ENCODE measurements around the gene FOXP4. TPM values are rescaled to one million over a fixed set of nuclear protein-coding genes. Genes with fewer than 3 reads are reported as not detected.

FOXP4 gene
- total RNA-seq, 1 experiment from 2014 or later: 32.3 TPM

GRCh38 chr6:41622206-41622988 lies 76.2 kb downstream of the FOXP4 start (continued):
- no peak for TF ChIP-seq REST (IDR thresholded peaks at IDR 0.05; ENCODE audit: low read depth)
- TF ChIP-seq EZH2phosphoT487 (IDR thresholded peaks at IDR 0.05; ENCODE audit: borderline replicate concordance): no peak
- no peak for TF ChIP-seq ZBTB33 (IDR thresholded peaks at IDR 0.05; ENCODE audit: extremely low read depth, insufficient replicate concordance, low read length)
- TF ChIP-seq ZFX (IDR thresholded peaks at IDR 0.05): no peak
- no peak for TF ChIP-seq SP1 (IDR thresholded peaks at IDR 0.05; ENCODE audit: low read depth)

- no peak overlapping the region for H3K27ac ChIP-seq (ENCODE audit: low read depth, low read length)
- no peaks in the 10 kb centered on the region for H3K79me2 ChIP-seq (ENCODE audit: insufficient read depth, low read length)
- H2AFZ ChIP-seq (ENCODE audit: low read depth, low read length, poor library complexity, severe bottlenecking): no peak overlapping the region
- H3K9me3 ChIP-seq (ENCODE audit: control insufficient read depth in 1 of 2, insufficient read depth in 1 of 2, low read depth in 1 of 2, low read length in 2 of 2): 0 out of 4 replicates have a peak, but pooled peaks cover 0 to 4% of the 10 kb centered on the region in 2 experiments
- ChIA-PET RAD21 (ENCODE audit: low non-redundant PET in 1 of 2, low total read pairs in 2 of 2, uncharacterized antibody in 2 of 2, unreplicated experiment in 2 of 2) (no interaction called here), POLR2A (no interaction called here), CTCF (no interaction called here)
- intact Hi-C loops (cut with micrococcal nuclease): no loop called here
- H3K9ac ChIP-seq (ENCODE audit: low read length): no peak overlapping the region
- no peaks in the 10 kb centered on the region for H3K36me3 ChIP-seq (ENCODE audit: control insufficient read depth in 1 of 2, insufficient read depth in 2 of 2, low read length in 2 of 2)
- H3K4me1 ChIP-seq (ENCODE audit: control insufficient read depth in 1 of 2, insufficient read depth in 2 of 2, low read length in 2 of 2): peaks cover 0 to 7% of the 10 kb centered on the region in 2 experiments; a peak in 2 of 4 replicates
- no TSS peak for BruUV-seq (replicated peaks)
- H3K27me3 ChIP-seq (ENCODE audit: insufficient read depth, low read length): no peaks in the 10 kb centered on the region
- DNase-seq (ENCODE audit: low read depth, low spot score): no peak
- TF ChIP-seq RAD21 (IDR thresholded peaks at IDR 0.05; ENCODE audit: low read depth) (no peak), EZH2 (IDR thresholded peaks at IDR 0.05) (no peak), CBX3 (IDR thresholded peaks at IDR 0.05; ENCODE audit: low read depth) (no peak), POLR2AphosphoS5 (IDR thresholded peaks at IDR 0.05; ENCODE audit: low read depth, low read length) (no peak)
- no peak overlapping the region for H3K4me2 ChIP-seq (ENCODE audit: low read length)
- H4K20me1 ChIP-seq (ENCODE audit: insufficient read depth): no peaks in the 10 kb centered on the region
- no peak for ATAC-seq
- H3K4me3 ChIP-seq (replicated peaks in 1 of 2; ENCODE audit: low read depth in 1 of 2, low read length in 2 of 2): no peak overlapping the region
- no peaks in the 10 kb centered on the region for H3K9me2 ChIP-seq (ENCODE audit: insufficient read depth)
Observed at GRCh38 chr6:41623330-41623729, 77.1 kb downstream of the FOXP4 start.

All from HCT116 (cell line).